ENCODE results near the gene STPG1. TPM values are rescaled to one million over a fixed set of nuclear protein-coding genes. Genes with fewer than 3 reads are reported as not detected.

The STPG1 gene
- total and polyA plus RNA-seq, 2 of the 13 experiments (the other 11 are each of a cell fraction or from before 2014, with no cell fraction given) = 3.4 to 4.3 TPM

DNA sequence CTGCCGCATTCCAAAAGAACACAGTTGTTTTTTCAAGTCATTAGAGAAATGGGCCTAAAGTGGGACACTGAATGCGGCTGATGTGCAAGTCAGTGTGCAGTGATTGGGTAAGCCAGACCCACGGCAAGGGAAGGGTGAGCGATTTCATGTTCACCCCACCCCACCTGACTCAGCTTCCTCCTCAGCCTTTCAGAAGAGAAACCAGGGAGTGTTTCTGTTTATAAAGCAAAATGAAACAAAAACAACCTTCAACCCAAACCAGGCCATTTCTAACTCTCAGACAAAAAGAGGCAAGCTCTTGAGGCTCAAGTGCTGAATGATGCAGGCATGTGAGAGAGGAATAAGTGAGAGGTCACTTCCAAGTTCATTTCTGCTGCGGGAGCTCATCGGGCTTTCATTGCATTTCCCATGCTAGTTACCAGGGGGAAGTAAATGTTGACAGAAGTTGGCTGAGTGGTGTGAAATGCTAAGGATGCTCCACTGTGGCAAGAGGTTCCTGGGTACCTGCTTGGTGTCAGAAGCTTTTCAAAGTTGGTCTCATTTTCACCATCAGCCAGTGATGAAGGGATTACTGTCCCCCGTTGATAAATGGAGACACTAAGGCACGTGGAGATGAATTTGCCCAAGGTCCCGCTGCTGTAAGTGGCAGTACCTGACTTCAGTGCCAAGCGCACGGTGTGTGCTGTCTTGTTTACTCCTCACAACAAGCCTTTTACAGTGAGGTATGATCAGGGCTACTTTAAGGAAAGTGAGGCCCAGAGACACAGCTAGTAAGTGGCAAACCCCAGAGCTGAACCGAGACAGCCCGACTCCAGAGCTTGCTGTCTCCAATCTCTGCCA, 29.1 kb downstream of the STPG1 start (continued):
- TF ChIP-seq TRIM22 (IDR thresholded peaks at IDR 0.05) = no peak
- no peak for TF ChIP-seq ZNF121 (CRISPR knock-in tag; IDR thresholded peaks at IDR 0.05)
- no peak for TF ChIP-seq SOX5 (CRISPR knock-in tag; IDR thresholded peaks at IDR 0.05; ENCODE audit: borderline replicate concordance)
- no peak for TF ChIP-seq ZNF296 (CRISPR knock-in tag; conservative IDR thresholded peaks at IDR 0.05)
- TF ChIP-seq ZSCAN30 (CRISPR knock-in tag; IDR thresholded peaks at IDR 0.05) = no peak
- TF ChIP-seq GTF2F1 (IDR thresholded peaks at IDR 0.05; ENCODE audit: low read length) = no peak

- H3K79me2 ChIP-seq (ENCODE audit: insufficient read depth, low read length) = no peaks in the 10 kb centered on the region
- H3K27ac ChIP-seq (ENCODE audit: extremely low read length, insufficient read depth, low read length) = no peak overlapping the region
- H3K36me3 ChIP-seq (replicated peaks in 1 of 2; ENCODE audit: control insufficient read depth in 1 of 2, insufficient read depth in 2 of 2, low read length in 2 of 2) = no peaks in the 10 kb centered on the region
- no peaks in the 10 kb centered on the region for H4K20me1 ChIP-seq (ENCODE audit: insufficient read depth, low read length)
- BruUV-seq (replicated peaks) = no TSS peak
- intact Hi-C loops (cut with micrococcal nuclease; ENCODE audit: unreplicated experiment) = loop anchor here (10.0 kb wide), 1 partner anchor 1019 kb away; the partner anchor contains the start of gene ZNF436
- no peak for DNase-seq (ENCODE audit: low spot score)
- no peak for FAIRE-seq
- ATAC-seq = no peak
- no peak overlapping the region for H2AFZ ChIP-seq (ENCODE audit: low read length)
- H3K4me3 ChIP-seq (replicated peaks in 1 of 3; ENCODE audit: insufficient read depth in 1 of 3, low read depth in 2 of 3, low read length in 3 of 3) = no peak overlapping the region
- H3K27me3 ChIP-seq (ENCODE audit: control insufficient read depth in 1 of 2, insufficient read depth in 2 of 2, low read length in 2 of 2) = no peaks in the 10 kb centered on the region
- WGBS (ENCODE audit: low lambda C conversion rate) = 89% methylated on average over 2 of the region's 2 CpGs
- ChIA-PET POLR2A (no interaction called here), CTCF (ENCODE audit: low intra/inter-chr PET ratio, low total read pairs) (no interaction called here)
- in situ Hi-C loops (cut with HindIII; ENCODE audit: extremely low pct_ligation_motif_present, low pct_unique_long_range_greater_than_20kb) = no loop called here
- H3K4me2 ChIP-seq (ENCODE audit: low read depth, low read length) = no peak overlapping the region
- H3K9ac ChIP-seq (ENCODE audit: insufficient read depth, low read depth, low read length) = no peak overlapping the region
- no peak for TF ChIP-seq ZNF124 (CRISPR knock-in tag; IDR thresholded peaks at IDR 0.05)
- TF ChIP-seq, protein P1, sequence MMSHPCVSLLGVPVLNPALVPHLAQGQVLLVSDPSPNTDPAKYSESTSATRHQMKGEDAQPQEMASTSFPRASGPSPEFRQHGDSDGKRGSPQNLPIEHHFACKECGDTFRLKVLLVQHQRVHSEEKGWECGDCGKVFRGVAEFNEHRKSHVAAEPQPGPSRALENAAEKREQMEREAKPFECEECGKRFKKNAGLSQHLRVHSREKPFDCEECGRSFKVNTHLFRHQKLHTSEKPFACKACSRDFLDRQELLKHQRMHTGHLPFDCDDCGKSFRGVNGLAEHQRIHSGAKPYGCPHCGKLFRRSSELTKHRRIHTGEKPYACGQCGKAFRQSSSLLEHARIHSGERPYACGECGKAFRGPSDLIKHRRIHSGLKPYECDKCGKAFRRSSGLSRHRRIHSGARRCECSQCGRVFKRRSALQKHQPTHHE (CRISPR knock-in tag; IDR thresholded peaks at IDR 0.05; ENCODE audit: borderline replicate concordance) = no peak
- TF ChIP-seq, protein P2, sequence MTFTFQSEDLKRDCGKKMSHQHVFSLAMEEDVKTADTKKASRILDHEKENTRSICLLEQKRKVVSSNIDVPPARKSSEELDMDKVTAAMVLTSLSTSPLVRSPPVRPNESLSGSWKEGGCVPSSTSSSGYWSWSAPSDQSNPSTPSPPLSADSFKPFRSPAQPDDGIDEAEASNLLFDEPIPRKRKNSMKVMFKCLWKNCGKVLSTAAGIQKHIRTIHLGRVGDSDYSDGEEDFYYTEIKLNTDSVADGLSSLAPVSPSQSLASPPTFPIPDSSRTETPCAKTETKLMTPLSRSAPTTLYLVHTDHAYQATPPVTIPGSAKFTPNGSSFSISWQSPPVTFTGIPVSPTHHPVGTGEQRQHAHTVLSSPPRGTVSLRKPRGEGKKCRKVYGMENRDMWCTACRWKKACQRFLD (CRISPR knock-in tag; IDR thresholded peaks at IDR 0.05; ENCODE audit: borderline replicate concordance) = no peak
- TF ChIP-seq, protein P3, sequence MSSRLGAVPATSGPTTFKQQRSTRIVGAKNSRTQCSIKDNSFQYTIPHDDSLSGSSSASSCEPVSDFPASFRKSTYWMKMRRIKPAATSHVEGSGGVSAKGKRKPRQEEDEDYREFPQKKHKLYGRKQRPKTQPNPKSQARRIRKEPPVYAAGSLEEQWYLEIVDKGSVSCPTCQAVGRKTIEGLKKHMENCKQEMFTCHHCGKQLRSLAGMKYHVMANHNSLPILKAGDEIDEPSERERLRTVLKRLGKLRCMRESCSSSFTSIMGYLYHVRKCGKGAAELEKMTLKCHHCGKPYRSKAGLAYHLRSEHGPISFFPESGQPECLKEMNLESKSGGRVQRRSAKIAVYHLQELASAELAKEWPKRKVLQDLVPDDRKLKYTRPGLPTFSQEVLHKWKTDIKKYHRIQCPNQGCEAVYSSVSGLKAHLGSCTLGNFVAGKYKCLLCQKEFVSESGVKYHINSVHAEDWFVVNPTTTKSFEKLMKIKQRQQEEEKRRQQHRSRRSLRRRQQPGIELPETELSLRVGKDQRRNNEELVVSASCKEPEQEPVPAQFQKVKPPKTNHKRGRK (CRISPR knock-in tag; IDR thresholded peaks at IDR 0.05) = no peak
- TF ChIP-seq ZNF317 (CRISPR knock-in tag; IDR thresholded peaks at IDR 0.05) = no peak
- TF ChIP-seq SRF (IDR thresholded peaks at IDR 0.05; ENCODE audit: low read depth, low read length) = no peak
- H3K9me3 ChIP-seq (ENCODE audit: low read length) = no peaks in the 10 kb centered on the region
- peaks cover 10% of the 10 kb centered on the region; the same call in 1 of the 2 replicates for H3K4me1 ChIP-seq (ENCODE audit: insufficient read depth, low read length)
Observed at GRCh38 chr1:24383381-24383940, 30.1 kb downstream of the STPG1 start.

Data from HepG2 (cell line).